Measurements from ENCODE around the gene UTP4. TPM values are rescaled to one million over a fixed set of nuclear protein-coding genes. Genes with fewer than 3 reads are reported as not detected.

UTP4 gene
- total RNA-seq, 1 experiment from 2014 or later, result 26.9 TPM

- H3K27ac ChIP-seq (ENCODE audit: low read length), result no peak overlapping the region
- H3K27me3 ChIP-seq (ENCODE audit: low read length), result no peaks in the 10 kb centered on the region
- TF ChIP-seq EZH2phosphoT487 (IDR thresholded peaks at IDR 0.05; ENCODE audit: borderline replicate concordance, low read length) (no peak), CTCF (conservative IDR thresholded peaks at IDR 0.05; ENCODE audit: low read depth, low read length) (no peak), EZH2 (IDR thresholded peaks at IDR 0.05; ENCODE audit: low read length, unreplicated experiment) (no peak)
- H3K36me3 ChIP-seq (ENCODE audit: low read depth, low read length), result peaks cover 7% of the 10 kb centered on the region; the same call in 1 of the 2 replicates
- H3K4me3 ChIP-seq (ENCODE audit: low read length), result peak overlapping the region; percentile 84; the same call in 1 of the 2 replicates
- no peaks in the 10 kb centered on the region for H3F3A ChIP-seq (ENCODE audit: low read length, unreplicated experiment)
- H3K9me2 ChIP-seq (replicated peaks; ENCODE audit: low read length), result no peaks in the 10 kb centered on the region
- DNase-seq (no peak), ATAC-seq (no peak)
- H3K4me1 ChIP-seq (ENCODE audit: insufficient read depth, low read length), result peaks cover 21% of the 10 kb centered on the region
- no peaks in the 10 kb centered on the region for H3K9me3 ChIP-seq (ENCODE audit: low read length)
- H3K9ac ChIP-seq (ENCODE audit: low read length), result no peak overlapping the region
- peaks cover 13% of the 10 kb centered on the region; the same call in 1 of the 2 replicates for H4K20me1 ChIP-seq (ENCODE audit: low read length)
- H2AFZ ChIP-seq (ENCODE audit: low read length), result no peak overlapping the region
- ChIA-PET CTCF (interaction anchor here (0.6 kb wide), 1 partner anchor 231 kb away, joined by 3 read pairs; no protein-coding TSS in a partner anchor), POLR2A (ENCODE audit: unreplicated experiment) (interaction anchor here (0.5 to 0.7 kb wide), 3 partner anchors 93 to 552 kb away, joined by 3 to 7 read pairs (median 6); no protein-coding TSS in a partner anchor)
- H3K4me2 ChIP-seq (ENCODE audit: low read length), result peak overlapping the region; percentile 94
- no TSS peak for BruUV-seq (replicated peaks)
- intact Hi-C loops (cut with micrococcal nuclease), result no loop called here
- H3K79me2 ChIP-seq (ENCODE audit: low read length), result peaks cover 85% of the 10 kb centered on the region
Measured at GRCh38 chr16:69130461-69130860, 2.0 kb upstream of the UTP4 start.

- TF ChIP-seq EZH2 (IDR thresholded peaks at IDR 0.05; ENCODE audit: low read length, unreplicated experiment), result no peak
- TF ChIP-seq CTCF (conservative IDR thresholded peaks at IDR 0.05; ENCODE audit: low read depth, low read length), result no peak
- TF ChIP-seq EZH2phosphoT487 (IDR thresholded peaks at IDR 0.05; ENCODE audit: borderline replicate concordance, low read length), result no peak
- intact Hi-C loops (cut with micrococcal nuclease), result no loop called here
- Histone ChIP-seq H3K9me2 (replicated peaks; ENCODE audit: low read length) (no peaks in the 10 kb centered on the region), H3K9me3 (ENCODE audit: low read length) (no peaks in the 10 kb centered on the region), H3K4me2 (ENCODE audit: low read length) (peak overlapping the region; percentile 94), H3K79me2 (ENCODE audit: low read length) (peaks cover 90% of the 10 kb centered on the region), H3K4me1 (ENCODE audit: insufficient read depth, low read length) (peaks cover 21% of the 10 kb centered on the region), H3K9ac (ENCODE audit: low read length) (peak overlapping the region; percentile 98), H3K27me3 (ENCODE audit: low read length) (no peaks in the 10 kb centered on the region), H3F3A (ENCODE audit: low read length, unreplicated experiment) (no peaks in the 10 kb centered on the region), H4K20me1 (ENCODE audit: low read length) (peaks cover 13% of the 10 kb centered on the region; the same call in 1 of the 2 replicates), H3K36me3 (ENCODE audit: low read depth, low read length) (peaks cover 7% of the 10 kb centered on the region; the same call in 1 of the 2 replicates), H3K4me3 (ENCODE audit: low read length) (peak overlapping the region; percentile 84), H3K27ac (ENCODE audit: low read length) (peak overlapping the region; percentile 73), H2AFZ (ENCODE audit: low read length) (no peak overlapping the region)
- no TSS peak for BruUV-seq (replicated peaks)
- POLR2A ChIA-PET (ENCODE audit: unreplicated experiment), result interaction anchor here (0.5 kb wide), 1 partner anchor 553 kb away, joined by 7 read pairs; no protein-coding TSS in a partner anchor
- CTCF ChIA-PET, result no interaction called here
- DNase-seq, result no peak
- no peak for ATAC-seq
Measured at GRCh38 chr16:69131167-69131838, 1.1 kb upstream of the UTP4 start.

Data from PC-3 (cell line).